Uterus (tissue), 2 donors: ENCODE results near the gene ADGRF5.

Experiments used
- CTCF ChIP-seq, 4 experiments: fragments of 200-600 bp in 2 of 4; fragments of 450-650 bp in 2 of 4; sonication (generic) in 2 of 4; IDR thresholded peaks; one replicate each; pipeline ENCODE4 v1.5.1; 2016 to 2019; ENCODE audit warnings: antibody characterized with exemption in 4 of 4, mild to moderate bottlenecking in 2 of 4, moderate library complexity in 1 of 4
- POLR2A ChIP-seq, 2 donors: fragments of 450-650 bp; IDR thresholded peaks; one replicate each; pipeline ENCODE4 v1.6.1; 2016; ENCODE audit warnings: antibody characterized with exemption in 2 of 2, mild to moderate bottlenecking in 1 of 2, moderate library complexity in 1 of 2

- TF ChIP-seq POLR2A (IDR thresholded peaks at IDR 0.05), result no peak
- TF ChIP-seq CTCF (IDR thresholded peaks at IDR 0.05), result no peak
Observed at GRCh38 chr6:46893648-46894047, 28.1 kb downstream of the ADGRF5 start.
